B cell (primary cell): ENCODE measurements around the gene RAB32. TPM values are rescaled to one million over a fixed set of nuclear protein-coding genes. Genes with fewer than 3 reads are reported as not detected.

ENCODE experiments used
- ATAC-seq: fragments of 200-7000 bp; cut with Tn5 transposase; one replicate; pipeline ENCODE4 v1.10.0; 2021; ENCODE audit warnings: low read depth, mild to moderate bottlenecking, moderate number of reproducible peaks, moderate library complexity
- CTCF ChIA-PET: fragments of 350-600 bp; sonication (Branson Sonifier 250); formaldehyde crosslinking; loops from one replicate; lab custom pipeline; 2021; ENCODE audit warnings: antibody characterized with exemption, inconsistent platforms; lab: Charles Lee
- POLR2A ChIA-PET: fragments of 350-600 bp; sonication (Branson Sonifier 250); formaldehyde crosslinking; loops from one replicate; lab custom pipeline; 2021; ENCODE audit warnings: antibody characterized with exemption; lab: Charles Lee
- DNase-seq: peaks from one replicate; pipeline ENCODE4 v3.0.0; 2013
- H2AFZ ChIP-seq: 2 replicates; pipeline ENCODE4 v1.6.1; 2012; ENCODE audit warnings: mild to moderate bottlenecking, low read depth, low read length; ENCODE audit not compliant: insufficient read depth, poor library complexity, severe bottlenecking
- H3K27ac ChIP-seq, 2 donors: 1 replicate in 1 of 2; 2 replicates in 1 of 2; pipeline ENCODE4 v1.5.1; 2012 to 2013; ENCODE audit warnings: low read length in 2 of 2, mild to moderate bottlenecking in 2 of 2, moderate library complexity in 1 of 2
- H3K27me3 ChIP-seq, 4 experiments: fragments of 200-600 bp in 1 of 4; sonication (generic) in 1 of 4; replicated peaks in 1 of 4; 1 replicate in 2 of 4; 2 replicates in 2 of 4; pipeline versions ENCODE4 v1.6.1 to v1.7.0; 2013 to 2016; ENCODE audit warnings: low read length in 3 of 4, mild to moderate bottlenecking in 2 of 4, mixed read lengths in 1 of 4, moderate library complexity in 1 of 4; ENCODE audit not compliant: insufficient read depth in 4 of 4, control insufficient read depth in 3 of 4; ENCODE audit errors: control extremely low read depth in 1 of 4
- H3K36me3 ChIP-seq, 2 experiments: replicated peaks in 1 of 2; 1 replicate in 1 of 2; 2 replicates in 1 of 2; pipeline versions ENCODE4 v1.6.1 to v1.7.1; 2013; ENCODE audit warnings: low read length in 1 of 2; ENCODE audit not compliant: insufficient read depth in 2 of 2, control insufficient read depth in 1 of 2; ENCODE audit errors: control extremely low read depth in 1 of 2, extremely low read depth in 1 of 2
- H3K4me1 ChIP-seq, 2 donors: fragments of 200-600 bp in 1 of 2; sonication (generic) in 1 of 2; 1 replicate in 1 of 2; 2 replicates in 1 of 2; pipeline versions ENCODE4 v1.5.1 to v1.6.1; 2013 to 2017; ENCODE audit warnings: low read length in 2 of 2; ENCODE audit not compliant: control insufficient read depth in 2 of 2, insufficient read depth in 2 of 2
- H3K4me2 ChIP-seq: replicated peaks from 2 replicates; pipeline ENCODE3; 2012; ENCODE audit warnings: mild to moderate bottlenecking, low read depth, low read length; ENCODE audit not compliant: poor library complexity, severe bottlenecking
- H3K4me3 ChIP-seq, 5 experiments: fragments of 200-600 bp in 1 of 5; sonication (generic) in 1 of 5; 1 replicate in 3 of 5; 2 replicates in 2 of 5; pipeline versions ENCODE4 v1.5.1 to v1.7.0; 2011 to 2016; ENCODE audit warnings: low read length in 4 of 5, mild to moderate bottlenecking in 4 of 5, low read depth in 2 of 5, control low read depth in 1 of 5, moderate library complexity in 1 of 5; ENCODE audit not compliant: insufficient read depth in 1 of 5; ENCODE audit errors: control extremely low read depth in 1 of 5, extremely low read depth in 1 of 5
- H3K79me2 ChIP-seq: fragments of 200-600 bp; sonication (generic); one replicate; pipeline ENCODE4 v1.6.0; 2016; ENCODE audit warnings: low read length; ENCODE audit not compliant: control insufficient read depth, insufficient read depth
- H3K9ac ChIP-seq: fragments of 200-600 bp; sonication (generic); 2 replicates; pipeline ENCODE4 v1.6.1; 2017; ENCODE audit warnings: mild to moderate bottlenecking, low read length, moderate library complexity
- H3K9me3 ChIP-seq, 3 donors: one replicate each; pipeline versions ENCODE4 v1.6.1 to v1.7.1; 2013; ENCODE audit warnings: low read length in 2 of 3; ENCODE audit not compliant: control insufficient read depth in 2 of 3, insufficient read depth in 1 of 3; ENCODE audit errors: control extremely low read depth in 1 of 3
- H4K20me1 ChIP-seq: 2 replicates; pipeline ENCODE4 v1.6.0; 2012; ENCODE audit warnings: mild to moderate bottlenecking, low read length; ENCODE audit not compliant: insufficient read depth, control insufficient read depth, poor library complexity, severe bottlenecking
- H3K27ac Mint-ChIP-seq: one replicate; pipeline ENCODE4 v1.8.0; 2021; ENCODE audit warnings: mixed read lengths
- H3K27me3 Mint-ChIP-seq: one replicate; pipeline ENCODE4 v1.8.0; 2021; ENCODE audit warnings: mixed read lengths
- H3K4me1 Mint-ChIP-seq: one replicate; pipeline ENCODE4 v1.8.0; 2021; ENCODE audit warnings: mixed read lengths
- H3K4me3 Mint-ChIP-seq: one replicate; pipeline ENCODE4 v1.8.0; 2021; ENCODE audit warnings: mixed read lengths
- H3K9me3 Mint-ChIP-seq: one replicate; pipeline ENCODE4 v1.8.0; 2022; ENCODE audit warnings: mixed read lengths; ENCODE audit not compliant: insufficient read depth
- EZH2 ChIP-seq: IDR thresholded peaks from 2 replicates; pipeline ENCODE4 v1.6.1; 2012; ENCODE audit warnings: borderline replicate concordance, low read depth, mild to moderate bottlenecking, moderate library complexity, low read length; ENCODE audit not compliant: insufficient read depth, poor library complexity, severe bottlenecking
- WGBS: methylation state at CpG from one replicate; pipeline ENCODE4 v1.1.5; 2013; ENCODE audit warnings: missing lambda C conversion rate; ENCODE audit not compliant: insufficient coverage; 5-methylcytosine and 5-hydroxymethylcytosine counted together
- intact Hi-C: fragments of 100-400 bp; cut with micrococcal nuclease; formaldehyde crosslinking; loops from one replicate; pipeline ENCODE4 v1.10.0; 2022
- polyA plus RNA-seq: library from polyadenylated mRNA; depleted of rRNA; stranded (reverse); fragments of >200 nt; gene quantifications from 2 replicates; pipeline ENCODE4 v1.2.3, GENCODE V29; 2012
- total RNA-seq, 2 donors: library from RNA; stranded (reverse); fragments of 120-200 nt in 1 of 2; gene quantifications; 1 replicate in 1 of 2; 2 replicates in 1 of 2; pipeline versions ENCODE4 v1.2.3 to v1.2.4, GENCODE V29; 2013 to 2022
- TF ChIP-seq, protein P1 (sequence below): fragments of 200-600 bp; IDR thresholded peaks from one replicate; pipeline ENCODE4 v1.8.0; 2022; ENCODE audit warnings: antibody characterized with exemption, mild to moderate bottlenecking

Gene RAB32
- total and polyA plus RNA-seq, 2 donors (not counting 1 experiment from before 2014, with no cell fraction given): 0.36 TPM; not detected in 1

- H3K4me2 ChIP-seq: no peak overlapping the region
- no peaks in the 10 kb centered on the region for H4K20me1 ChIP-seq
- ChIA-PET CTCF (no interaction called here), POLR2A (no interaction called here)
- H3K4me1 Mint-ChIP-seq: no peaks in the 10 kb centered on the region
- H3K36me3 ChIP-seq: no peaks in the 10 kb centered on the region
- H3K27me3 Mint-ChIP-seq: no peaks in the 10 kb centered on the region
- no peaks in the 10 kb centered on the region for H3K9me3 ChIP-seq
- no peak for TF ChIP-seq EZH2
- TF ChIP-seq, protein P1, sequence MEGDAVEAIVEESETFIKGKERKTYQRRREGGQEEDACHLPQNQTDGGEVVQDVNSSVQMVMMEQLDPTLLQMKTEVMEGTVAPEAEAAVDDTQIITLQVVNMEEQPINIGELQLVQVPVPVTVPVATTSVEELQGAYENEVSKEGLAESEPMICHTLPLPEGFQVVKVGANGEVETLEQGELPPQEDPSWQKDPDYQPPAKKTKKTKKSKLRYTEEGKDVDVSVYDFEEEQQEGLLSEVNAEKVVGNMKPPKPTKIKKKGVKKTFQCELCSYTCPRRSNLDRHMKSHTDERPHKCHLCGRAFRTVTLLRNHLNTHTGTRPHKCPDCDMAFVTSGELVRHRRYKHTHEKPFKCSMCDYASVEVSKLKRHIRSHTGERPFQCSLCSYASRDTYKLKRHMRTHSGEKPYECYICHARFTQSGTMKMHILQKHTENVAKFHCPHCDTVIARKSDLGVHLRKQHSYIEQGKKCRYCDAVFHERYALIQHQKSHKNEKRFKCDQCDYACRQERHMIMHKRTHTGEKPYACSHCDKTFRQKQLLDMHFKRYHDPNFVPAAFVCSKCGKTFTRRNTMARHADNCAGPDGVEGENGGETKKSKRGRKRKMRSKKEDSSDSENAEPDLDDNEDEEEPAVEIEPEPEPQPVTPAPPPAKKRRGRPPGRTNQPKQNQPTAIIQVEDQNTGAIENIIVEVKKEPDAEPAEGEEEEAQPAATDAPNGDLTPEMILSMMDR: no peak
- no peak overlapping the region for H3K27ac ChIP-seq
- H3K4me3 Mint-ChIP-seq: no peak overlapping the region
- H3K27me3 ChIP-seq: no peaks in the 10 kb centered on the region
- H3K4me3 ChIP-seq: no peak overlapping the region
- no peaks in the 10 kb centered on the region for H3K9me3 Mint-ChIP-seq
- H3K4me1 ChIP-seq: no peaks in the 10 kb centered on the region
- no peak overlapping the region for H3K9ac ChIP-seq
- no peak overlapping the region for H2AFZ ChIP-seq
- no peak overlapping the region for H3K27ac Mint-ChIP-seq
- intact Hi-C loops: no loop called here
- 100% methylated on average over 1 of the region's 1 CpG for WGBS
- no peak for DNase-seq
- ATAC-seq: no peak
- no peaks in the 10 kb centered on the region for H3K79me2 ChIP-seq
Measured at GRCh38 chr6:146590492-146590891, 46.9 kb downstream of the RAB32 start.

DNA sequence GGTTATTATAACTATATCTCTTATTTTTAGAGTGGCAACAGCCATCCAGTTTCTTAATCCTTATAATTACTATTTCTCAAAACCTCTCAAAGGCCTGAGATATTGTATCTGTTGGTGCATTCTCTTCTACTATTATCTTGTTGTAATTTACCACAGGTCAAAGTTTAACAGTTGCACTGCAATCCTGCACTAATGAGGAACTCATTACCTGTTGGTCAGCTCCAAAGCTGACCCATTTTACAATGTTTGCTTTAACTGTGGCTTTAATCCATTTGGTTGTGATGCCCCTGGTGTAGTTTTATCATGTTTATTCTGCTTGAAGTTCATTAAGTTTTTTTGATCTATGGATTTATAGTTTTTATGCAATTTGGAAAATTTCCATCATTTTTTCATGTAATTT, 48.8 kb downstream of the RAB32 start:
- H3K9ac ChIP-seq: no peak overlapping the region
- H2AFZ ChIP-seq: no peak overlapping the region
- no peaks in the 10 kb centered on the region for H3K9me3 ChIP-seq
- Mint-ChIP-seq H3K4me1 (peaks cover 3% of the 10 kb centered on the region), H3K27ac (no peak overlapping the region), H3K4me3 (no peak overlapping the region), H3K9me3 (no peaks in the 10 kb centered on the region), H3K27me3 (no peaks in the 10 kb centered on the region)
- ChIA-PET POLR2A (no interaction called here), CTCF (no interaction called here)
- ATAC-seq (no peak), DNase-seq (no peak)
- H4K20me1 ChIP-seq: no peaks in the 10 kb centered on the region
- H3K4me2 ChIP-seq: no peak overlapping the region
- no peaks in the 10 kb centered on the region for H3K36me3 ChIP-seq
- no peak overlapping the region for H3K27ac ChIP-seq
- TF ChIP-seq EZH2: no peak
- TF ChIP-seq, protein P1: no peak
- H3K4me3 ChIP-seq: no peak overlapping the region
- intact Hi-C loops: no loop called here
- no peaks in the 10 kb centered on the region for H3K79me2 ChIP-seq
- no peaks in the 10 kb centered on the region for H3K4me1 ChIP-seq
- no peaks in the 10 kb centered on the region for H3K27me3 ChIP-seq
